HG03469 (cell line): ENCODE data around the gene ARHGAP42.
"Not testable (repeated sequence)": the region's sequence is repeated elsewhere in the genome, so short reads cannot be mapped to it uniquely, and the experiment has no call there.

ENCODE experiments used
- ATAC-seq: cut with Tn5 transposase; IDR thresholded peaks from one replicate; pipeline ENCODE4 v1.9.1; 2021; ENCODE audit warnings: mild to moderate bottlenecking, moderate library complexity, moderate number of reproducible peaks; ENCODE audit not compliant: unreplicated experiment

Gene ARHGAP42

DNA sequence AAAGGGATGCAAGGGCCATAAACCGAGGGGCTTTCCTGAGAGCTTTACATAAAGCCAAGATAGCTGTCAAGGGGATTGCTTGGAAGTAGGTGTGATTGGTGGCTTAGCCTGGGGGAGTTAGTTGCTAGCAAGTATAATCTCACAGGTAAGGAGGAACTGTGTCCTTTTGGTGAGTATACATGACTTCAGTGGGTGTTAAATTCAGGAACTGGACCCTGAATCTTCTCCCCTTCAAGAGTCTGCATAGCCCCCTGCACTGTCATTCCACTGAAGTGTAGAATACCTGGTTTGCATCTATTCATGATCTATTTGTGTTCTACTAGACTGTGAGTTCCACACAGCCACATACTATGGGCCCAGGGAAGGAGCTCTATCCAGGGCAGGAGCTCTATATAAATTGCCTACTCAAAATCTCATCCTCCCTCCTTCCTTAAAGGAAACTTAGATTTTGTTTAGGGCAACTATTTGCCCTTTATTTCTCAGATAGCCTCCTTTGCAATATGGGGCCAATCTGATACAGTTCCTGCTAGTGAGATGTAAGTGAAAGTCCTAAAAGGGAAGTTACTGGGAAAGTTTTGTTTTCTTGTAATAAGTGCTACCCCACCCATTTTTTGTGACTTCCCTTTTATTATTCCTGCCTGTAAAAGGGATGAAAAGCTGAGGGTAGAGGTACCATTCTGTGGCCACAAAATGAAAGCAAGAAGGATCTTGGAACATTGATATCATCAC lies 322.0 kb downstream of the ARHGAP42 start:
- no peak for ATAC-seq

DNA sequence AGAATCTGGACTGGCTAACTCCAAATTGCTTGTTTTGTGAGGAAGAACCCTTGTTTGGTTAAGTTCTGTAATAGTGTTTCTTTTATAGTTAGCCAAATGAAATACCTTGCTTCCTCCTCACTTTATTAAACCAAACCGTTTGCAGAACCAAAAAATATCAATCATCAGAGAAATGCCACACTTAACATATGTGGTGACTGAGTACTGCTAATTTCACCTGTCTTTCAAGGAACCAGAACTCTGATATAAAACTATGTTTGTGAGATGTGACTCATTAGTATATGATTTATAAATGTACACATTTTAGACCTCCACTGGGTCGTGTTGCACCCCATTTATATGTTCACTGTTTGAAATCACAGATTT lies 322.6 kb downstream of the ARHGAP42 start:
- ATAC-seq: no peak

DNA sequence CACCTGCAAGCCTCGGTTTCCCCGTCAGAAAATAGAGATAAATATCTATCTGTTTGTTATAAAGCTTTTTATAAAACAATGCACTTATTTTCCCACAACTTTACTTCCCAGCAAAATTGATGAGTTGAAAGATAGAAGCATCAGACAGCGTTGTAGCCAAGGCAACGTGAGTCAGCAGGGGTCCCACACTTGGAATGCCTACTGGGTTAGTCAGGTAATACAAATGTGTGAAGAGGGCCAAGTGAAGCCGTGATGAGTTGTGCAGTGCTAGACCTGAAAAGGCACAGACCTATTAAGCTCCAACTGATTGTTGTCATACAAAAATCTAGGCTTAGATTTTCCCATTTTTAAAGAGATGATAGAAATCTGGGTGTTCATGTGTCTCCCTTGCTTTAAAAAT lies 323.8 kb downstream of the ARHGAP42 start:
- no peak for ATAC-seq

DNA sequence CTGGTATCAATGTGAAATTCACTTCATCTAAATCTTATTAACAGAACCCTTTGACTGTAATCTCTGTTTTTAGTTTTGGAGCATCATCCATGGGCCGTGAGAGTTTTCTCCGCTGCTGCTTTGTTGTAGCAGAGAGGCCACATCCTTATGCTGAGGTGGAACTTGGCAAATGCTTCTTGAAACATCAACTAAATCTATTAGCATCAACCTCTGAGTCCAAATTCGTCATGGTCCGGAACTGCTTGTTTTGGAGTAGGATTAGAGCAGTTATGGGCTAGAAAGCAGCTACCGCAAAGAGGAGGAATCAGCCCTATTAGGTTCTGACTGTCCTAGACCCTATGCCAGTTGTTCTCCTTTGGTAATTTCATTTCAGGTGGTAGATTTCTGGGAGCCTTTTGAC lies 324.8 kb downstream of the ARHGAP42 start:
- no peak for ATAC-seq

DNA sequence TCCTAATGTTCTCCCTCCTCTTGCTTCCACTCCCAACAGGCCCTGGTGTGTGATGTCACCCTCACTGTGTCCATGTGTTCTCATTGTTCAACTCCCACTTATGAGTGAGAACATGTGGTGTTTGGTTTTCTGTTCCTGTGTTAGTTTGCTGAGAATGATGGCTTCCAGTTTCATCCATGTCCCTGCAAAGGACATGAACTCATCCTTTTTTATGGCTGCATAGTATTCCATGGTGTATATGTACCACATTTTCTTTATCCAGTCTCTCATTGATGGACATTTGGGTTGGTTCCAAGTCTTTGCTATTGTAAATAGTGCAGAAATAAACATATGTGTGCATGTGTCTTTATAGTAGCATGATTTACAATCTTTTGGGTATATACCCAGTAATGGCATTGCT lies 326.6 kb downstream of the ARHGAP42 start:
- ATAC-seq: not testable (repeated sequence)

DNA sequence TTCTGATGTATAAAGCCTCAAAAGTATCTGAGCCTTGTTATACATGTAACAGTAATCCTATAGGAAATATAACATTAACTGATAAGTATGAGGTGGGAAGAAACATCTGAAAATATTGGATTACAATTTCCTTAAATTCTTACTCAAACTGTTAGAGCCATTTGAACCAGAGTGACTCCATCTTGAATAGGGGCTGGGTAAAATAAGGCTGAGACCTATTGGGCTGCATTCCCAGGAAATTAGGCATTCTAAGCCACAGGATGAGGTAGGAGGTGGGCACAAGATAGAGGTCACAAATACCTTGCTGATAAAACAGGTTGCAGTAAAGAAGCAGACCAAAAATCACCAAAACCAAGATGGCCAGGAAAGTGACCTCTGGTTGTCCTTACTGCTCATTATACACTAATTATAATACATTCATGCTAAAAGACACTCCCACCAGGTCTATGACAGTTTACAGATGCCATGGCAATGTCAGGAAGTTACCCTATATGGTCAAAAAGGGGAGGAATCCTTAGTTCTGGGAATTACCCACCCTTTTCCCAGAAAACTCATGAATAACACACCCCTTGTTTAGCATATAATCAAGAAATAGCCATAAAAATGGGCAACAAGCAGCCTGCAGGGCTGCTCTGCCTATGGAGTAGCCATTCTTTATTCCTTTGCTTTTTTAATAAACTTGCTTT lies 327.7 kb downstream of the ARHGAP42 start:
- no peak for ATAC-seq

DNA sequence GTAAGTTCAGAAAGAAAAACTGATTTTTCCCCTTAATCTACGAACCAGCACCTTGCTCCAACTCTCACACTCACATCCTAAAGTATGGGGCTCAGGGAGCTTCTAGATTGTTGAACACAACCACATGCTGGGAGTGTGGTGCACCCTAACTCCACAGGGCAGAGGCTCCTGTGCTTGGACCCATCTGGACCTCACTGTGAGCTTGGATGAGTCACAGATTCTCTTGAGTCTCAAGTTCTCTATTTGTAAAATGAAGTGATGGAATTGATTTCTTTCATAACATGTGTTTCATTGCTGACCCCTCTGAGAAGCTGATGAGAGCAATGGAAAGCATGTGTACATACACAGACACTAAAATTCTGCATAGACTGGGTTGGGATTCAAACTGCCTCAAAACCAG lies 332.8 kb downstream of the ARHGAP42 start:
- ATAC-seq: no peak

DNA sequence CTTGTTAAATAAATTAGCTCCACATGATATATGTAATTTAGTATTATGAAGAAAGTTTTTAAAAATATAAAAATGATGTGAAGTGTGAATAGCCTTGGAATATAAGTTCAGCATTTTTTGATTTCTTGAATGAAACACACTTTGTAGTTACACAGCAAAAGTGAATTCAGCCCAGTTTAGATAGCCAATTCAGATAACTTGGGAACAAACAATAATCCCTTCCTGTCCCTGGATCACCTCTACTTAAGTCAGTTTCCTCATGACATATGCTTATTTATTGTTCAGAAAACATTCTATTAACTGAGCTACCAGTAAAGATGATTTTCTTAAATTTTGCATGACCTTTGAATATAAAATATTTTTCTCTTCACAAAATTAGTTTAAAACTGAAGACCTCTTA lies 335.2 kb downstream of the ARHGAP42 start:
- no peak for ATAC-seq

DNA sequence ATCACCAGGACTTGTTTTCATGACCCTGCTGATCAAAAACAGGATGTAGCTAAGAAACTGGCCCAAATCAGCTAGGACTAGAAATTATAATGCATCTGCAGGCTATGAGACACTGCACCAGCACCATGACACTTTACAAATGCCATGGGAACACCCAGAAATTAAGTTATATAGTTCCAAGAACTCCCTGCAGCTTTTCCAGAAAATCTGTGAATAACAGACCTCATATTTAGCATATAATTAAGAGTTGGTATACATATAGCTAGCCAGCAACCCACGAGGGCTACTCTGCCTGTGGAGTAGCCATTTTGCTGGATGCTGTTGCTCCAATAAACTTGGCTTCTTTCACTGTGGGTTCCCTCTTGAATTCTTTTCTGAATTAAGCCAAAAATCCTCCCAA lies 341.6 kb downstream of the ARHGAP42 start:
- ATAC-seq: no peak

DNA sequence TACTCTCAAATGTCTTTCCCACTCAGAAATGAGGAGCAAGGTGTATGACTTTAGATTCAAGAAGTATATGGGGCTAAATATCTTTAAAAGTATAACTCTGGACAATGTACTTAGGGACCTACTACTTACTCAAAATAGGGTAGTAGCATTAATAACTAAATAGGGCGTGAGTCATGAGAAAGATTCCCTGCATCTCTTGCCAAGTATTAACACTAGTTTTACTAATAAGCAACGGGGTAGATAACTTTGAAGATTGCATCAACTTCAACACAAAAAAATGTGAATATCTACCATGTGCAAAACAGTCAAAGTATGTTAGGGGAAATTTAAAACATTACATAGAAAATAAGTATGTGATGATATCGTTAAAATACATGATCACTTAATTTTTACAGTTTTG lies 342.9 kb downstream of the ARHGAP42 start:
- ATAC-seq: no peak

DNA sequence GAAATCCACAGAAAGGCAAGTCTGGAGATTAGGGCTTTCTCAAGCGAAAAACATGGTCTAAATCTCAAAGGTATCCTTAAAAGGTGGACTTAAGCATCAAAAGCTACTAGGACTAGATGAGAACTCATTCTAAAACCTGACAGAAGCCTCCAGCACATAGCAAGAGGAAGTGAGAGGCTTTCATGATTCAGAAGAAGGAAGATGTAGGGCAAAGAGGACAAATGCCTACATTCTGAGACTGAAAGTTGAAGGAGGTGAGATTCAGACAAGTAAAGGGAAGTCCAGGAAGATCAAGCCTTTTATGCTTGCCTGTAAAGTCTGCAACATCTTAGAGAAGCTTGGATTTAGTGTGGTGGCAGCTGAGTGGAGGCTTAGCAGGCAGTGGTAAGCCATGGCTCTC lies 343.6 kb downstream of the ARHGAP42 start:
- no peak for ATAC-seq

DNA sequence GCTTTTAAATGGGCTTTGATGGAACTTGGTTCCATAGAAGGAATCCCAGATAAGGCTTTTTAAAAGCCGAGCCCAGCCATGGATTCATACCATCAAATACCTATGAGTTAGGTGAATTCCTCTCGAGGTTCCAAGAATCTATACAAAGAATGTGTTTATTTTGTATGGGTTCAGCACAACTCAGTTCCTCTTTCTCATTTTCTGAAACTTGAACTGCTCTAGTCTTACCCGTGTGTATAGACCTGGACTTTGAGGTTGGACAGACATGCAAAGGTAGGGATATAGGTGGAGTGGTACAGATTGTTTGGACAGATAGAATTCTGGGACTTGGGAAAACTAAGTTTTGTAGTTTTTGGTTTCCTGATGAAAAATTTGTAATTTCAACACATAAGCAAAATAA lies 344.6 kb downstream of the ARHGAP42 start:
- ATAC-seq: no peak

DNA sequence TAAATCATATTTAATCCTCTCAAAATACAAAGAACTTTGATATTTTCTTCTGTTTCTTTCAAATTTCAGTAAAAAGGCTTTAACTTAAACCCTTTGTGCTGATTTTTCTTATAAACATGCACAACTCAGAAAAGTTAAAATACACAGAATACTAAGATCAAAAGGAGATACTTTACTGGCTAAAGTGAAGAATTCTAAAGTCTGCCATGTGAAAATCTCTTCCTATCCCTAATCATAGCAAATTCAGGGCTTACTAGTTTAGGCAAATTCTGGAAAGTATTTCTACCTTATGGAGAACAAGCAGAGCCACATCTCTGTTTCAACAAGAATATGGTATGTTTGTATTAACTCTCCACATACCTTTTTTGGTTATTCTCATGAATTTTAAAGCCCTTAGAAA lies 345.9 kb downstream of the ARHGAP42 start:
- no peak for ATAC-seq

DNA sequence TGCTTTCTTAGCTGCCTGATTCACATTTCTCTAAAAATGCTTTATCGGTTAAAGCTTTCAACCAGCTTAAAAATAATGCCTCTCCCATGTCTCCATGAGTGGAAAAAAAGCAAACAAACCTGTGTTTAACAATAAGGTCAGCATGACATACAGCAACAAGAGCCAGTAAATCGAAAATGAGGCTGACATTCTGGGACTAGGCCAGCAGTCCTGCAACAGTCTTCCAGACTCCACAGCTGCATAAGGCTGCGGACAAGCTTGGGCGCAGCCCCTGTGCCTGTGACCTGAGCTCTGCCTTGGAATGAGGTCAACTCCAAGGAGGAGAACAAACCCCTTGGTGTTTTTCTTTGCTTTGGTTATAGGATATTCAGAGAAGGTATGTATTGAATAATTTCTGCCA lies 347.0 kb downstream of the ARHGAP42 start:
- ATAC-seq: no peak

DNA sequence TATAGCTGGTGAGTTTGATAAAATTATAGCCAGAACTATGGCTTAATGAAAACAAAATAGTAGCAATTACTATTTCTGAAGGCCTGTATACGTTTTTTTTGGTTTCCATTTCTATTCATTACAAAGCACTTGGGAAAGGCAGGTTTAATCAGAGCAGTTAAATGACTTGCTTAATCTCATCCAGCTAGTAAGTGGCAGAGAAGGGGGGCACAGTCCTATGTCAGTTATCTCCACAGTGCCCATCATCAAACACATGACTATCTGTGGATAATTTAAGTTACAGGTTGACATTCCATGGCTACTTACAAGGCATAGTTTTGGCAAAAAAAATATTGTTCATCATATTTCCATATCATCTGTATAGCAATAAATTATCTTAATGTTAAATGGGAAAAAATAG lies 348.8 kb downstream of the ARHGAP42 start:
- ATAC-seq: no peak
